Activated naive CD4-positive, alpha-beta T cell treated with Interleukin-2 at 50 U/mL for 16 hours (primary cell): ENCODE measurements around the gene P2RY6.
"Not testable (repeated sequence)": the region's sequence is repeated elsewhere in the genome, so short reads cannot be mapped to it uniquely, and the experiment has no call there.

ENCODE experiments used
- DNase-seq: peaks from one replicate; pipeline ENCODE4 v3.0.0-alpha.2; 2020

P2RY6 gene, protein sequence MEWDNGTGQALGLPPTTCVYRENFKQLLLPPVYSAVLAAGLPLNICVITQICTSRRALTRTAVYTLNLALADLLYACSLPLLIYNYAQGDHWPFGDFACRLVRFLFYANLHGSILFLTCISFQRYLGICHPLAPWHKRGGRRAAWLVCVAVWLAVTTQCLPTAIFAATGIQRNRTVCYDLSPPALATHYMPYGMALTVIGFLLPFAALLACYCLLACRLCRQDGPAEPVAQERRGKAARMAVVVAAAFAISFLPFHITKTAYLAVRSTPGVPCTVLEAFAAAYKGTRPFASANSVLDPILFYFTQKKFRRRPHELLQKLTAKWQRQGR

DNA sequence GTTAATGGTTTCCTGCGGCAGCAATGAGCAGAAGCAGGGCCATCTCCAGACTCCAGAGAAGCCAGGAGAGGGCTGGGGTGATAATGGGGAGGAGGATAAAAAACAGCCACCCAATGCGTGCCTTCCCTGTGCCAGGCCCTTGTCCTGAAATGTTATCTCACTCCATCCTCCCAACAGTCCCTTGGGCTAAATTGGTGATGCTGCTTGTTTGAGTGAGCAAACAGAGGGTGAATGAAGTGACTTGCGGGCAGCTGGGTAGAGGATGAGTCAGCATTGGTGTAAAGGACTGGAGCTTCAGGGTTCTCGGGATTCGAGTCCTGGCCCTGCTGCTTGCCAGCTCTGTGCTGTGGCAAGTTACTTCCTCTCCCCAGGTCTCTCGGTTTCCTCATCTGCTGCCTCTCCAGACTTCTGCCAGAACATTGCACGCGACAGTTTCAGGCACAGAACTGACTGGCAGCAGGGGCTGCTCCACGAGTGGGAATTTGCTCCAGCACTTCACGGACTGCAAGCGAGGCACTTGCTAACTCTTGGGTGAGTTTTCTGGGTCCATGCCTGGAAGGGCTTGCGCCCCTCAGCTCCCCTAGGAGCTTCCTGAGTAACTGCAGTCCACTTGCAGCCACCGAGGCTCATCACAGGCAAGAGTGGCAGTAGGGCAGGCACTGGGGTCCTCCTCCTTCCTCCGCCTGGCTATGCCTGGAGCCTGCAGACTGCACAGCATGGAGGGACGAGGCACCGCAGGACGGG lies at the start of gene P2RY6:
Gene P2RY6, plus strand, starts transcription at position 403 of the 744 bp plus-strand sequence. CDS start 24,181 bp downstream, outside the sequence.
- no peak for DNase-seq

DNA sequence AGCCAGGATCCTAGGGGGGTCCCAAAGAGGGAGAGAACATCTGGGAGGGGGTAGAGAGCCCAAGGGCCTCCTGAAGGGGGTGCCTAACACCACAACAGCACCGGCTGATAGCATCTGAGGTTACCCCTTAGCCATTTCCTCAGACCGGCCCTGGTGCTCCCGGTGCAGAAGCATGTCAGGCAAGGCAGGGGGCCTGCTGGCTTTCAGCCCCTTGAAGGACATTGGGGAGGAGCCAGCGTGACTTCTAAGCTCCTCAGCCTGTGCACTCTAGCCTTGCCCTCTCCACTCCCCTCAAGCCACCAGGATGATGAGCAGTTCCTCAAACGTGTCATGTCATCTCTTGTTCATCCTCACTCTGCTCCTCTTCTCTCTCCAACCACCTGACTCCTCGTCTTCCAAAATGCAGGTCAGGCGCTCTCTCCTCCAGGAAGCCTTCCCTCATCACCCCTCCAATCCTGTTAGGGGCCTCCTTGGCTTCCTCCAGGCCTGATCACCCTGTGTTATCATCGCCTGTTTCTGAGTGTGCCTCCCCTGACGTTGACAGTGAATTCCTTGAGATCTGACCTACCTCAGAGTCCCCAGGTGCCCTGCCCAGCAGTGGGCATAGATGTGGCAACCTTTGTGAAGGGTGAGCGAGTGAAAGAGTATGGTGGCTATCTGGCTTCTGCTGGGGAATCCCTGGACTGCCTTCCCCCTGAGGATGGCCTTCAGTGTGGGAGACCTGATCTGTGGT lies 48.0 kb upstream of the P2RY6 start:
- no peak for DNase-seq

DNA sequence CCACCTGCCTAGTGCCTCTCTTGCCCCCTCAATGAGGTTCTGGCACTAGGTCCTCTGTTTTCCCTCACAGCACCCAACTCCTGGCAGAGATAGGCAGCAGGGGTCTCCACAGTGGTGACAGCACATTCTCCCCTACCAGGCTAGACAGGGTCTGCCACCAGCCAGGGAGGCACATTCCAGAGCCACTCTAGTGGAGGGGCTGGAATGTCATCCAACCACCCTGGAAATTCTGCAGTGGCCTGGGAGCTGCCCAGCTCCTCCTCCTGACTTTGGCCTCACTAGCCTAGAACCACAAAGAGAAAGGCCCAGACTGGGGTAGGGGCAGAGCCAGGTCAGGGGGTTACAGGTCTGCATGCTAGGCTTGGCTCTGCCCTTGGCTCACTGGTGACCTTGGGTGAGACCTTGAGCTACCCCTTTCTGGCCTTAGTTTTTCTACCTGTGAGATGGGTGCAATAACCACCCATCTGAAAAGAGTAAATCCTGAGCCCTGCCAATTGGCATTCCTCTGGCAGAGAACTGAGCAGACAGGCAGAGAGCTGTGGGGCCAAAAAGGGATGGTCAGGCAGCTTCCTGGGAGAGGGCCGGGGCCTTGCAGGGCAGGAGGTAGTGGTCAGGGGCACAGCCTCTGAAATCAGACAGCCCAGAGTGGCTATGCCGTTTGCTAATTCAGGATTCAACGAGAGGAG lies 47.0 kb upstream of the P2RY6 start:
- no peak for DNase-seq

DNA sequence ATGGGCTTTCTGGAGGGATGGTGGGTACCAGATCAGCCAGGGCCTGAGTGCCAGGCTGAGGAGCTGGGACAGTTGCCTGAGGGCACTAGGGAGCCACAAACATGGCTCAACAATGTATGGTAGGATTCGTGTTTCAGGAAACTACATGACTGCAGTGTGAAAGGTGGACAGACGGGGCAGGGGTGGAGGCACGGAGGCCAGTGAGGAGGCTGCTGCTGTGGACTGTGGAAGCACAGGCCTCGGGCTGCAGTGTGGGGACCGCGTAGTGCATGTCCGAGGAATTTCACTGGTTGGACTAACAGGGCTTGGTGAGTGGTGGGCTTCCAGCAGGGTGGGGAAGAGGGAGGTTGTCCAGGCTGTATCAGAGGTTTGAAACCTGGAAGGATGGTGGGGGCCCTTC lies 46.3 kb upstream of the P2RY6 start:
- DNase-seq = no peak

DNA sequence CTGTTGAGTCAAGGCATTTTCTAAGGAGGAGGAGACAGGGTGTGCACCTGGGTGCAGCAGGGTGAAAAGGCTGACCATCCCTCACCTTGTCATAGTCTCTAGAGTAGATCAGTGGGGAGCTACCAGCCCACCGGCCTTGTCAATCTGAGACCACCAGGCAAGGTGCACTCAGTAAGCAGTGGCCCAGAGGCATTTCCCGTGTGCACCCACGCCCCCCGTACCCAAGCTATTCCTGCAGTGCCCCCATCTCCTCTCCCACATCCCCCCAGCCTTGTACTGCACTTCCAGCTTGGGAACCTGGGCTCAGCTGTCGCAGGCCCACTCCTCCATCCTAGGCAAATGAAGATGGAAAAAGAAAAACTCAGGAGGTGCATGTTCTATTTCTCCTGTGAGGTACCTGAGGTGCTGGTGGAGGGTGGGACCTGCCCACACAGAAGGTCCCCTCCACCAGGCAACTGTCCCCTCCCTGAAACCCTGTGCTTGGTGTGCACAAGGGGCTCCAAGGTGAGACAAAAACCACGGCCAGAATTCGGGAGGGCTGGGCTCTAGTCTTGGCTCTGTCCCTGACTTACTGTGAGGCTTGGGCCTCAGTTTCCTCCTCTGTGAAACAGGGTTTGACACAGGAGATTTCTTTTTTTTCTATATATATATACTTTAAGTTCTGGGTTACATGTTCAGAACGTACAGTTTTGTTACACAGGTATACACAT lies 45.7 kb upstream of the P2RY6 start:
- DNase-seq = no peak

DNA sequence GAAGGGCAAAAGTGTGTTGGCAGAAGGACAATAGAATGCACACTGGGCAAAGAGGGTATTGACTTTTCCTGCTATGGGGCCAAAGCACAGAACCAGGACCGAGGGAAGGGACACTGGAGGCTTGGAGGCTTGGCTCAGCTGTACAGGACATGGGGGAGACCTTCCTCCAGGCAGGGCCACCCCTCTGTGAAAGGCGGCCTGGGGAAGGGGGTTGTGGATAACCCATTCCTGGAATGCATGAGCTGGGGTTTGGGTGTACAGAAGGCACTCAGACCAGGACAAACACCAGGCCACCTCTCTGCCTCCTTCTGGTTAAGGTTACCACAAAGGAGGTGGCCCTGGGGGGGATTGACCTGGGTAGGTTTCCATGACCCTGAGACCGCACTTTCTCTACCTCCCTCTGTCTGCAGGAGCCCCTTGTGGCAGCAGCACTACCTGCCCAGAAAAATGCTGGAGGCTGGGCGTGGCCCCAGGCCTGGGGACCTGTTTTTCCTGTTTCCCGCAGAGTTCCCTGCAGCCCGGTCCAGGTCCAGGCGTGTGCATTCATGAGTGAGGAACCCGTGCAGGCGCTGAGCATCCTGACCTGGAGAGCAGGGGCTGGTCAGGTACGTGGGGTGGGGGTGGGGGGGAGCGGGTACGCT lies 44.4 kb upstream of the P2RY6 start:
- no peak for DNase-seq

DNA sequence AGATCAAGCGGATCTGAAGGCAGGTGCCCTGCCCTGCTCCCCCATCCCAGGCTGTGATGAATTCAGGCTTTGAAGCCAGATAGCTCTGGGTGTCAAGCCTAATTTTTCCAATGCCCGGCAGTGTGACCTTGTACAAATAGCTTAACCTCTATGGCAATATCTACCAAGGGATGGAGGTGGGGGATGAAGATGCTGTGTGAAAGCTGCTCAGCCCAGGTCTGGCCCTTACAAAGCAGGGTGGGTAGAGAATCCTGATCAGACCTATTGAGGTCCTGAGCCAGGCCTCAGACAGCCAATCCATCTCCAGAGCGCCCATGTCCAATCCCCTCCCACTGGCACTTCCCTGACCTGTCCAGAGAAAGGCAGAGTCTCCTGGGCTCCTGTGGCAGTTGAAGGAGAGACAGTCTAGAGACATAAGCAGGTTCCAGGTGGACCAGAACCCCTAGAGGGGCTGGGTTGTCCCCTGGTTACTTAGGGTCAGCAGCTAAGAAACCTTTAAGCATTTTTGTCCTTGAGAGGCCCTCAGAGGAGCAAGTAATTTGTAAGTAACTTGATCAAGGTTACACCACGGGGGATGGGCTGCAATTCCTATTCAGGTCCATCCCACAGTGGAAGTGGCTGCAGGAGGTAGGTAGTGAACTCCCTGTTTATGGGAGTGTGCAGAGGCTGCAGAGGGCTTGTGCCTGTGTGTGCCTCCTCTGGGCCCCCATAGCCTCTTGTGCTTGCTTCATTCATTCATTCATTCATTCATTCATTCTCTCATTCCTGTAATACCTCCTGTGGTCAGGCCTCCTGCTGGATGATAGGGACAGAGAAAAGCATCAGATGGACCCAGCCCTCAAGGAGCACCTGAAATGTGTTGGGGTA lies 43.6 kb upstream of the P2RY6 start:
- no peak for DNase-seq

DNA sequence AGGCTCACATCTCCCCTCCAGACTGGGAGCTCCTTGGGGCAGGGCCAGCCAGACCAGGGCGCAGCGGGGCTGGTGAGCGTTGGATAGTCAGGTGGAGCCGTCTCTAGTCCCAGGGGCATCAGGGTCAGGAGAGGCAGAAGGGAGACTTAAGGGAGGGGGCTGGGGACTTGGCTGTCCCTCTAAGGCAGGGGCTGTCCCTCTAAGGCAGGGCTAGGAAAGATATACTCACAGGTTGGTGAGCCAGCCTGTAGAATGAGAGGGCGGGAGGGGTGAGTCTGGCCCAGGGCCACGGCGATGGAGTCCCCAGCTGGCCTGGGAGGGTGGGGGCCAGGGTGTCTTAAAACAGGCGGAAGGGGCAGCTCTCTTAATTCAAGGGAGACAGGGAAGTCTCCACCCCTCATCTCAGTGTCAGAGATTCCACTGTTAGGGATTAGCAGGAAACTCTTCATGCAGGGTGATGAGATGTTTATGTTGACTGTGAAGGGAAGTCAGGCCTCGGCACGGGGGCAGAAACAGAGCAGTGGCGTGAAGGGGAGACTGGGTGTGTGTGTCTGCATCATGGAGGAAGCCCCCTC lies 42.7 kb upstream of the P2RY6 start:
- DNase-seq = no peak

DNA sequence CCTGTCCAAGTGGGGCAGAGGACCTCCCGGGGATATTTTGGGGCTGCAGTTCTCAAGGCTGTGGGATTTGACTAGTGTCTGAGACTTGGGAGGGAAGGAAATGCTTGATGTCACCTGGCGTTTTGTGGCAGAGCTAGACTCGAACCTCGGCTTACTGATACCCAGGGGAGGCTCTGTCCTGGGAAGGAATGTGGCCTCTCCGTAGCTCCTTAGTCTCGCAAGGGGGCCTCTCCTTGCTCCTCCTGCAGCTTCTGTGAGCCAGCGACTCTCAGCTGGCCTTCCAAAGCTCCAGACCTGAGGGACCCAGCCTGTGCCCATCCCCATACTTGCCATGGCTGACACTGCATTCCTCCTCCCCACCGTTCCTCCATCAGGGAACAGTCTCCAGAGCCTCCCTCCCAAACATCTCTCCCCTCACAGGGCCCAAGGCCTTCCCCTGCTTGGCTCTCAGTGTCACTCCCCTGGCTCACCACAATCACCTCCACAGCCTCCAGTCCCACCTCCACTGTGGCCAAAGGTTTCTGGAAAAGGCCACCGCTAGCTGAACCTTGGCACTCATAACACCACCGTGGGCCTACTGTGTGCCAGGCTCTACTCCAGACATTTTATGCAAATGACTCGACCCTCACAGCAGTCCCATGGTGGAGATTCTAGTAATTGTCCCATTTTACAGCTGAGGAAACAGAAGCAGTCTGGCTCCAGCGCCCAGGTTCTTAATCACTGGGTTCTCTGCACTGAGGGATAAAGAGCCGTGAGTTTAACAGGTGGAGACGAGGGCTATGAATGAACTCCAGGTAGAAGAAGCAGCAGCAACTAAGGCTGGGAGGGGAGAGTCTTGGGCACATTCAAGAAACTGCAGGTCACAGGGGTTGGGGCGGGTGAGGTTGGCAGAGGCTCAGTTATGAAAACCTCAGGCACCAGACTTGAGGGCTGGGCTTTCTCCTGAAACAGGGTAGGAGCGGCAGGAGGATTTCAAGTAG lies 42.0 kb upstream of the P2RY6 start:
- no peak for DNase-seq

DNA sequence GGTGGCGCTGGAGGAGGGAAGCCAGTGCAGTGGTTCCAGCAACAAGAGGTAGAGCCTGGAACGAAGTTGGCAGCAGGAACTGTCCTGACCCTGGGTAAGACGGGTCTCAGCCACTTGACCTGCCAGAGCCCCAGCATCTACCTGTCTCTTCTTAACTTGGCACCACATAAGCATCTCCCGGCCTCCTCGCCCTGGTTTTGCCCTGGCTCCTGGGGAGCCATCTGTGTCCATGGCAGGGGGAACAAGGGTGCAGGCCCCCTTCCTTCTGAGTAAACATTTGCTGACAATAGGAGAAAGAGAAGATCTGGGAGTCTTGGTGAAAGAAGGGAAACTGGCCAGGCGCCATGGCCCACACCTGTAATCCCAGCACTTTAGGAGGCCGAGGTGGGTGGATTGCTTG lies 41.2 kb upstream of the P2RY6 start:
- no peak for DNase-seq

DNA sequence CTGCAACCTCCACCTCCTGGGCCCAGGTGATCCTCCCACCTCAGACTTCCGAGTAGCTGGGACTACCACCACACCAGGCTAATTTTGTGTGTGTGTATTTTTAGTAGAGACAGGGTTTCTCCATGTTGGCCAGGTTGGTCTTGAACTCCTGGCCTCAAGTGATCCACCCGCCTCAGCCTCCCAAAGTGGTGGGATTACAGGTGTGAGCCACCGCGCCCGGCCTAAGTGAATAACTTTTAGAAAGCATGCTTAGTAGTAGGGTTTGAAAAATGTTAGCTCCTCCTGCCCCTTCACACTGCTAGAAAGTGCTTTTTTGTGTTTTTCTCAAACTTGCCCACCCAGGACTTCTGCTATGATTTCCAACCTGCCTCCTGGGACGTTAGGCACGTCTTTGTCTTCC lies 39.7 kb upstream of the P2RY6 start:
- DNase-seq = not testable (repeated sequence)

DNA sequence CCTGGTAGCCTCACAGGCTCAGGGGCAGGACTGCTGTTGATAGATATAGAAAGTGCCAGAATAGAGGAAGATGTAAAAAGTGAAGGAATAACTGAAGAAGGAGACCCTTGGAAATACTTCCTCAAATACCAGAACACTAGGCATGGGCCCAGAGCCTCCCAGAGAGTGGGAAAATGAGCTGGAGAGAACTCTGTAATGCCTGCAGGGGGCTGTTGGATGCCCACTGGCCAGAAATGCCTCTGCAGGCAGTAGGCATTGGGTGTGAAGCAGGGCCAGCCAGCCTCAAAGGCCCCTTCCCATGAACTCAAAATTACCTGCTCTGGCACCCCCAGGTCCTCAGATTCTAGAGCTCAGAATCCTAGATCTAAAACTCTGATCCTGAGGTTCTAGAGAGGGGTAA lies 38.9 kb upstream of the P2RY6 start:
- no peak for DNase-seq

DNA sequence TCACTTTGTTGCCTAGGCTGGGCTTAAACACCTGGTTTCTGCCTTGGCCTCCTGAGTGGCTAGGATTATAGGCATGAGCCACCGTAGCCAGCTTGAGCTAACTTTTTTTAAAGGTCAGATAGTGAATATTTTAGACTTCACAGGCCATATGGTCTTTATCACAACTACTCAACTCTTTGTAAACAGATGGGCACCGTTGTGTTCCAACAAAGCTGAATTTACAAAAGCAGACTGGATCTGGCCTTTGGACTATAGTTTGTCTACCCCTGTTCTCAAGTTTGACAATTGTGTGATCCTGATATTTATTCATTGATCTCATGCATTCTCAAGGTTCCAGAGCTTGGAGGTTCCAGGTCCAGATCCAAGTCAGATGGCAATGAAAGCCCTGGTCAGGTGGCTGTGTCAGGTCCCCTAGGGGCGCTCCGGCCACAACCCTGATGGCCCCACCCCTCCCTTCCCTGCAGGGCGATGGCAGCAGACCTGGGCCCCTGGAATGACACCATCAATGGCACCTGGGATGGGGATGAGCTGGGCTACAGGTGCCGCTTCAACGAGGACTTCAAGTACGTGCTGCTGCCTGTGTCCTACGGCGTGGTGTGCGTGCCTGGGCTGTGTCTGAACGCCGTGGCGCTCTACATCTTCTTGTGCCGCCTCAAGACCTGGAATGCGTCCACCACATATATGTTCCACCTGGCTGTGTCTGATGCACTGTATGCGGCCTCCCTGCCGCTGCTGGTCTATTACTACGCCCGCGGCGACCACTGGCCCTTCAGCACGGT lies 38.3 kb upstream of the P2RY6 start:
- no peak for DNase-seq

DNA sequence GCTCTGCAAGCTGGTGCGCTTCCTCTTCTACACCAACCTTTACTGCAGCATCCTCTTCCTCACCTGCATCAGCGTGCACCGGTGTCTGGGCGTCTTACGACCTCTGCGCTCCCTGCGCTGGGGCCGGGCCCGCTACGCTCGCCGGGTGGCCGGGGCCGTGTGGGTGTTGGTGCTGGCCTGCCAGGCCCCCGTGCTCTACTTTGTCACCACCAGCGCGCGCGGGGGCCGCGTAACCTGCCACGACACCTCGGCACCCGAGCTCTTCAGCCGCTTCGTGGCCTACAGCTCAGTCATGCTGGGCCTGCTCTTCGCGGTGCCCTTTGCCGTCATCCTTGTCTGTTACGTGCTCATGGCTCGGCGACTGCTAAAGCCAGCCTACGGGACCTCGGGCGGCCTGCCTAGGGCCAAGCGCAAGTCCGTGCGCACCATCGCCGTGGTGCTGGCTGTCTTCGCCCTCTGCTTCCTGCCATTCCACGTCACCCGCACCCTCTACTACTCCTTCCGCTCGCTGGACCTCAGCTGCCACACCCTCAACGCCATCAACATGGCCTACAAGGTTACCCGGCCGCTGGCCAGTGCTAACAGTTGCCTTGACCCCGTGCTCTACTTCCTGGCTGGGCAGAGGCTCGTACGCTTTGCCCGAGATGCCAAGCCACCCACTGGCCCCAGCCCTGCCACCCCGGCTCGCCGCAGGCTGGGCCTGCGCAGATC lies 37.5 kb upstream of the P2RY6 start:
- DNase-seq = no peak

DNA sequence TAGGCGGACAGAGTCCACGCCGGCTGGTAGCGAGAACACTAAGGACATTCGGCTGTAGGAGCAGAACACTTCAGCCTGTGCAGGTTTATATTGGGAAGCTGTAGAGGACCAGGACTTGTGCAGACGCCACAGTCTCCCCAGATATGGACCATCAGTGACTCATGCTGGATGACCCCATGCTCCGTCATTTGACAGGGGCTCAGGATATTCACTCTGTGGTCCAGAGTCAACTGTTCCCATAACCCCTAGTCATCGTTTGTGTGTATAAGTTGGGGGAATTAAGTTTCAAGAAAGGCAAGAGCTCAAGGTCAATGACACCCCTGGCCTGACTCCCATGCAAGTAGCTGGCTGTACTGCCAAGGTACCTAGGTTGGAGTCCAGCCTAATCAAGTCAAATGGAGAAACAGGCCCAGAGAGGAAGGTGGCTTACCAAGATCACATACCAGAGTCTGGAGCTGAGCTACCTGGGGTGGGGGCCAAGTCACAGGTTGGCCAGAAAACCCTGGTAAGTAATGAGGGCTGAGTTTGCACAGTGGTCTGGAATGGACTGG lies 36.8 kb upstream of the P2RY6 start:
- no peak for DNase-seq

DNA sequence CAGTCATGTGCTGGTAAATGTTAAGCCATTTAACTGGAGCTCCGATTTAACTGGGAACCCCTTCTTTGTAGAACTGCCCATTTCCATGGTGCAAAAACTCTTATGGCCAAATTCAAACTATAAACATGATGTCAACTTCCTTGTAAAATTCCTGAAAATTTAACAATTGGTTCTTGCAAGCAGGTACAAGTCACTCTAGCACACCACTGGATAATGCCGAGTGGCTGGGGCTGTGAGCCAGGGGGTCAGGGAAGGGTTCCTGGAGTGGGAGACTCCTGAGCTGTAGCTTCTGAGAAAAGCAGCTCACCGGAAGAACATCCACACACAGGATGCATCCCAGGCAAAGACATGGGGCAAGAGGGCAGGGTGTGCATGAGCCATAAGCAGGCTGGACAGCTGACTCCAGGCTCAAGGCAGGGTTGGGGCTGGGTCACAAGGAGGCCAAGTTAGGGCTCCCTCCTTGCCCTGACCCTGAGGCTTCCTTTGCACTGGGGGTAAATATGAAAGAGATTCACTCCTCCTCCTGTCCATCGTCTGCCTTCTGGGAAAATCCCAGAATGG lies 35.9 kb upstream of the P2RY6 start:
- no peak for DNase-seq

DNA sequence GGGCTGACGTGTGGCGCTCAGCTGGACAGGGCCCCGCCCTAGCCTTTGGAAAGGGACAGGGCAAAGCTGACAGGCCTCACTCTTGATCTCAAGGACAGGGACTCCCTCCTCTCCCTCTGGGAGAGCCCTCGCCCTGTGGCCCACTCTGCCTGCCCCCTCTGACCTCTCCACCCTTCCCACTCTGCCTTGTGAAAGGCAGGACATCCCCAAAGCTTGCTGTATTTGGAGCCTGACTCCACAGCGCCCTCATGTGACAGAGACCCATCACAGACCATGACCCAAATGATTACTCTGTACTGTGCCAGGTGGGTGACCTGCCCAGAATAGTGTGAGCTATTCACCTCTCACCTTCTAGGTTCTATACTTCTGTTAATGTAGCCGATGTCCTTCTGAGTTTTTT lies 35.3 kb upstream of the P2RY6 start:
- peak; percentile 10 for DNase-seq
